HCT116 (cell line): ENCODE data around the gene RBM38. TPM values are rescaled to one million over a fixed set of nuclear protein-coding genes. Genes with fewer than 3 reads are reported as not detected.

Experiments
- ATAC-seq: fragments of 200-7000 bp; cut with Tn5 transposase; 2 replicates; pipeline ENCODE4 v1.9.1; 2020; ENCODE audit warnings: mild to moderate bottlenecking, moderate library complexity
- BruUV-seq: library from RNA; stranded (reverse); fragments of 400-500 nt; replicated peaks from 2 replicates; lab custom pipeline; 2021; lab: Mats Ljungman, UMichigan
- CTCF ChIA-PET: fragments of 300-600 bp; sonication (Branson Sonifier 250); formaldehyde crosslinking; loops from one replicate; lab custom pipeline; 2021; ENCODE audit warnings: antibody characterized with exemption; lab: Charles Lee
- POLR2A ChIA-PET: fragments of 300-600, 350-600 bp; sonication (Branson Sonifier 250); formaldehyde crosslinking; loops from one replicate; lab custom pipeline; 2021; ENCODE audit warnings: antibody characterized with exemption; lab: Charles Lee
- RAD21 ChIA-PET, 2 experiments: fragments of 300-600 bp; sonication (Branson Sonifier 250); formaldehyde crosslinking; loops; one replicate each; lab custom pipeline; 2023; ENCODE audit warnings: low total read pairs in 2 of 2; ENCODE audit not compliant: uncharacterized antibody in 2 of 2, unreplicated experiment in 2 of 2, low non-redundant PET in 1 of 2; lab: Charles Lee
- DNase-seq: peaks from one replicate; pipeline ENCODE4 v3.0.0-alpha.2; 2010; ENCODE audit warnings: low read depth, low spot score
- H2AFZ ChIP-seq: fragments of 200-600 bp; shearing (Covaris generic), sonication (generic); 2 replicates; pipeline ENCODE4 v1.6.1; 2017; ENCODE audit warnings: low read depth, mixed run types, mixed read lengths, antibody characterized with exemption, low read length; ENCODE audit not compliant: poor library complexity, severe bottlenecking
- H3K27ac ChIP-seq: 2 replicates; pipeline ENCODE4 v1.5.1; 2012; ENCODE audit warnings: low read depth, low read length
- H3K27me3 ChIP-seq: fragments of 200-600 bp; sonication (generic); 2 replicates; pipeline ENCODE4 v1.6.1; 2016; ENCODE audit warnings: mixed run types, low read length, mixed read lengths; ENCODE audit not compliant: insufficient read depth
- H3K36me3 ChIP-seq, 2 experiments: fragments of 200-500 bp in 1 of 2; fragments of 200-600 bp in 1 of 2; sonication (Bioruptor generic) in 1 of 2; sonication (generic) in 1 of 2; 2 replicates each; pipeline versions ENCODE4 v1.5.1 to v1.6.1; 2014 to 2016; ENCODE audit warnings: low read length in 2 of 2, inconsistent platforms in 1 of 2, mixed read lengths in 1 of 2, mixed run types in 1 of 2; ENCODE audit not compliant: insufficient read depth in 2 of 2, control insufficient read depth in 1 of 2
- H3K4me1 ChIP-seq, 2 experiments: fragments of 200-600 bp in 1 of 2; sonication (generic) in 1 of 2; 2 replicates each; pipeline versions ENCODE4 v1.5.1 to v1.6.1; 2012 to 2017; ENCODE audit warnings: low read length in 2 of 2, inconsistent platforms in 1 of 2, mild to moderate bottlenecking in 1 of 2, mixed read lengths in 1 of 2, mixed run types in 1 of 2, moderate library complexity in 1 of 2; ENCODE audit not compliant: insufficient read depth in 2 of 2, control insufficient read depth in 1 of 2
- H3K4me2 ChIP-seq: fragments of 200-600 bp; sonication (generic); 2 replicates; pipeline ENCODE4 v1.6.1; 2017; ENCODE audit warnings: mixed run types, low read length, mixed read lengths
- H3K4me3 ChIP-seq, 2 experiments: fragments of 200-600 bp in 1 of 2; sonication (generic) in 1 of 2; replicated peaks in 1 of 2; 2 replicates each; pipeline ENCODE4 v1.5.1; 2011 to 2016; ENCODE audit warnings: low read length in 2 of 2, control low read depth in 1 of 2, low read depth in 1 of 2, mild to moderate bottlenecking in 1 of 2, mixed read lengths in 1 of 2, mixed run types in 1 of 2
- H3K79me2 ChIP-seq: fragments of 200-600 bp; sonication (generic); 2 replicates; pipeline ENCODE4 v1.6.1; 2017; ENCODE audit warnings: mild to moderate bottlenecking, mixed run types, low read length, moderate library complexity, mixed read lengths; ENCODE audit not compliant: insufficient read depth
- H3K9ac ChIP-seq: fragments of 200-600 bp; sonication (generic); 2 replicates; pipeline ENCODE4 v1.6.1; 2016; ENCODE audit warnings: low read length, mixed read lengths
- H3K9me2 ChIP-seq: fragments of 200-600 bp; sonication (generic), shearing (Covaris generic); 2 replicates; pipeline ENCODE4 v1.6.1; 2017; ENCODE audit warnings: mixed run types, mild to moderate bottlenecking, moderate library complexity; ENCODE audit not compliant: insufficient read depth
- H3K9me3 ChIP-seq, 2 experiments: fragments of 200-500 bp in 1 of 2; fragments of 200-600 bp in 1 of 2; sonication (Bioruptor generic) in 1 of 2; sonication (generic) in 1 of 2; 2 replicates each; pipeline ENCODE4 v1.6.1; 2014 to 2017; ENCODE audit warnings: low read length in 2 of 2, mixed read lengths in 2 of 2, inconsistent platforms in 1 of 2, low read depth in 1 of 2, mild to moderate bottlenecking in 1 of 2, mixed run types in 1 of 2, moderate library complexity in 1 of 2; ENCODE audit not compliant: control insufficient read depth in 1 of 2, insufficient read depth in 1 of 2
- H4K20me1 ChIP-seq: fragments of 200-600 bp; sonication (generic), shearing (Covaris generic); 2 replicates; pipeline ENCODE4 v1.6.1; 2017; ENCODE audit warnings: mixed run types, mild to moderate bottlenecking, moderate library complexity; ENCODE audit not compliant: insufficient read depth
- CBX3 ChIP-seq: IDR thresholded peaks from 2 replicates; pipeline ENCODE4 v1.6.1; 2012; ENCODE audit warnings: low read depth
- EGR1 ChIP-seq: IDR thresholded peaks from 2 replicates; pipeline ENCODE4 v1.6.1; 2012; ENCODE audit warnings: low read depth
- ELF1 ChIP-seq: IDR thresholded peaks from 2 replicates; pipeline ENCODE4 v1.6.1; 2012; ENCODE audit warnings: low read depth, borderline replicate concordance
- EZH2phosphoT487 ChIP-seq: fragments of 200-600 bp; IDR thresholded peaks from 2 replicates; pipeline ENCODE4 v1.6.1; 2018; ENCODE audit warnings: antibody characterized with exemption, borderline replicate concordance
- FOSL1 ChIP-seq: IDR thresholded peaks from 2 replicates; pipeline ENCODE4 v1.6.1; 2012; ENCODE audit warnings: low read depth
- JUND ChIP-seq: IDR thresholded peaks from 2 replicates; pipeline ENCODE4 v1.6.1; 2012
- POLR2A ChIP-seq: IDR thresholded peaks from 2 replicates; pipeline ENCODE4 v1.7.0; 2011; ENCODE audit warnings: borderline replicate concordance; ENCODE audit not compliant: insufficient read depth, insufficient read length; ENCODE audit errors: extremely low read depth
- RAD21 ChIP-seq: IDR thresholded peaks from 2 replicates; pipeline ENCODE4 v1.6.1; 2012; ENCODE audit warnings: low read depth, mild to moderate bottlenecking
- SIN3A ChIP-seq: IDR thresholded peaks from 2 replicates; pipeline ENCODE4 v1.6.1; 2012; ENCODE audit warnings: low read depth
- SP1 ChIP-seq: IDR thresholded peaks from 2 replicates; pipeline ENCODE4 v1.6.1; 2012; ENCODE audit warnings: low read depth
- SRF ChIP-seq: IDR thresholded peaks from 2 replicates; pipeline ENCODE4 v1.6.1; 2012; ENCODE audit warnings: low read depth
- TCF7L2 ChIP-seq: IDR thresholded peaks from 2 replicates; pipeline ENCODE4 v1.7.0; 2011; ENCODE audit warnings: borderline replicate concordance, inconsistent platforms; ENCODE audit not compliant: insufficient read depth, insufficient read length; ENCODE audit errors: extremely low read depth
- YY1 ChIP-seq: IDR thresholded peaks from 2 replicates; pipeline ENCODE4 v1.6.1; 2011; ENCODE audit warnings: low read length, low read depth, moderate library complexity, mild to moderate bottlenecking; ENCODE audit not compliant: insufficient replicate concordance; ENCODE audit errors: extremely low read depth
- ZBTB33 ChIP-seq: IDR thresholded peaks from 2 replicates; pipeline ENCODE4 v1.6.1; 2011; ENCODE audit warnings: mild to moderate bottlenecking, low read length, moderate library complexity; ENCODE audit not compliant: insufficient replicate concordance; ENCODE audit errors: extremely low read depth
- ZFX ChIP-seq: fragments of 450-650 bp; IDR thresholded peaks from 2 replicates; pipeline ENCODE4 v1.6.1; 2017
- ZNF274 ChIP-seq: fragments of 200-500 bp; sonication (Bioruptor generic); IDR thresholded peaks from 2 replicates; pipeline ENCODE4 v1.6.1; 2014; ENCODE audit warnings: mild to moderate bottlenecking, low read depth, low read length, inconsistent platforms
- intact Hi-C: fragments of 100-400 bp; cut with micrococcal nuclease; formaldehyde crosslinking; loops from 2 replicates; pipeline ENCODE4 v1.10.0; 2022
- total RNA-seq: library from RNA; stranded (reverse); gene quantifications from one replicate; pipeline ENCODE4 v1.2.1, GENCODE V29; 2021; ENCODE audit not compliant: unreplicated experiment

The RBM38 gene
- total RNA-seq, 1 experiment from 2014 or later: 36.2 TPM

DNA sequence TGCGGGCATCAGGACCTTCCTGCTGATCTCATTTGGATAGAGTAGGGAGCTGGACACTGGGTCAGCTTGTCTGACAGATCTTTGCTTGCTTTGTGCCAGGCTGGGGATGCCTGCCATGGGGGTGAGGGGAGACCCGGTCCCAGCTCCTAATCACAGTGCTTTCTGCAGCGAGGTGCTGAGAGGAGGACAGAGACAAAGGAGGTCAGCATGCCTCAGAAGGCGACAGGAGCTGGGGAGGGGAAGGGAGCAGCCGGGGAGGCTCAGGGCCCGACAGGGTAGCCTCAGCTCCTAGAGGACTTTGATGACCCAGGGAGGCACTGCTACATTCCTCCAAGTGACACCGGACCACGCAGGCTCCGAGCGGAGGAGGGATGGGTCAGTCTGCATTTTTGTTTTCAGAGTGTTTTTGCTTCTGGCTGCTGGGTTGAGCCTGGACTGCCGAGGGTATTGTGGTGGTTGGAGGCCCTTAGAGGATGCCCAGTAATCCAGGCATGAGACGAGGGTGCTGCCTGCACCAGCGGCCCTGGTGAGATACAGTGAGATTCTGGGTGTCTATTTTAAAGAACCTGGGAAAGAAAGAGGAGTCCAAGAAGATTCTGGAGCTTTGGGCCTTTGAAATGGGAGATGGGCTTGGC lies 7.8 kb downstream of the RBM38 start:
- no peak for TF ChIP-seq JUND
- TF ChIP-seq ELF1: no peak
- TF ChIP-seq SP1: no peak
- no peak for TF ChIP-seq RAD21
- TF ChIP-seq CBX3: no peak
- TF ChIP-seq ZFX: no peak
- no peak for TF ChIP-seq POLR2A
- TF ChIP-seq ZNF274: no peak
- Histone ChIP-seq H3K4me1 (no peaks in the 10 kb centered on the region), H4K20me1 (no peaks in the 10 kb centered on the region), H3K4me2 (no peak overlapping the region), H3K27me3 (no peaks in the 10 kb centered on the region), H3K4me3 (no peak overlapping the region), H3K27ac (no peak overlapping the region), H3K79me2 (peaks cover 61% of the 10 kb centered on the region; the same call in 1 of the 2 replicates), H3K9ac (no peak overlapping the region), H3K9me2 (no peaks in the 10 kb centered on the region), H3K36me3 (peaks cover 7 to 29% of the 10 kb centered on the region in 2 experiments; a peak in 3 of 4 replicates), H2AFZ (no peak overlapping the region), H3K9me3 (no peaks in the 10 kb centered on the region)
- POLR2A ChIA-PET: no interaction called here
- ATAC-seq: no peak
- no peak for DNase-seq
- BruUV-seq: no TSS peak
- RAD21 ChIA-PET: no interaction called here
- intact Hi-C loops: no loop called here
- CTCF ChIA-PET: no interaction called here

DNA sequence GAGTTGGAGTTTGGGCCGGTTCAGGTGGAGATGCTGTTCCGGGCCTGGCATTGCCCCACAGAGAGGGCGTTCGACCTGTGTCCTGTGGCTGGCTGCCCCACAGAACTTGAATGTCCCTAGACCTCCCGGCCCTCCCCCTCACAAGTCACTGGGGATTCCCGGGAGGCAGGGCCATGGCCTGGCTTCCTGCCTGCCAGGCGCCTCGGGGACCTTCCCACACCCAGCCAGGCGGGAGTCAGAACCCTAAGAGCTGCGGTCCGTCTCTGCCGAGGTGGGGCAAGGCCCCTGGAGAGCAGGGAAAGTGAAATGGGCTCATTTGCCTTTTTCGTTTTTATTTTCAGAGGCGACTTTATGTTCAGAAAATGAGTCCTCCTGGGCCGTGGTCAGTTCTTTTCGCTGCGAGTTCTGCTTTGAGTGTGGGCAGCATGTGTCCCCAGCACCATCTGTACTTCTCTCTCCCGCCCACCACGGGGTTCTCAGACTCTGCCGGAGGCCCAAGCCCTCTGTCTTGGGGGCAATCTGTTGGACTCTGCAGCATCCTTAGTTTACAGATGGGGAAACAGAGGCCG lies 8.5 kb downstream of the RBM38 start:
- ATAC-seq (no peak), DNase-seq (no peak)
- H3K79me2 ChIP-seq: peaks cover 55% of the 10 kb centered on the region; the same call in 1 of the 2 replicates
- no peak overlapping the region for H3K9ac ChIP-seq
- ChIA-PET CTCF (no interaction called here), RAD21 (no interaction called here), POLR2A (no interaction called here)
- H4K20me1 ChIP-seq: no peaks in the 10 kb centered on the region
- H3K9me3 ChIP-seq: no peaks in the 10 kb centered on the region
- peaks cover 7 to 31% of the 10 kb centered on the region in 2 experiments; a peak in 3 of 4 replicates for H3K36me3 ChIP-seq
- H2AFZ ChIP-seq: no peak overlapping the region
- no peaks in the 10 kb centered on the region for H3K27me3 ChIP-seq
- no TSS peak for BruUV-seq
- H3K4me3 ChIP-seq: no peak overlapping the region
- no peak overlapping the region for H3K27ac ChIP-seq
- H3K4me2 ChIP-seq: no peak overlapping the region
- intact Hi-C loops: no loop called here
- H3K9me2 ChIP-seq: no peaks in the 10 kb centered on the region
- no peaks in the 10 kb centered on the region for H3K4me1 ChIP-seq
- TF ChIP-seq JUND (no peak), FOSL1 (no peak), ELF1 (no peak), SP1 (no peak), SIN3A (no peak), EZH2phosphoT487 (no peak), EGR1 (no peak), SRF (no peak), ZFX (no peak), YY1 (no peak), TCF7L2 (no peak), ZBTB33 (no peak)
